HepG2 (cell line): ENCODE measurements around the gene B4GALT3. TPM values are rescaled to one million over a fixed set of nuclear protein-coding genes. Genes with fewer than 3 reads are reported as not detected.

Experiments
- ATRX ChIP-seq: sonication (generic); formaldehyde crosslinking; IDR thresholded peaks from 2 replicates; pipeline ENCODE4 v1.4.0; 2020; ENCODE audit warnings: missing genetic modification reagents, borderline replicate concordance
- E2F2 ChIP-seq: sonication (generic); formaldehyde crosslinking; IDR thresholded peaks from 2 replicates; pipeline ENCODE4 v1.4.0; 2020; ENCODE audit warnings: missing genetic modification reagents, borderline replicate concordance
- HDAC1 ChIP-seq: sonication (generic); formaldehyde crosslinking; IDR thresholded peaks from 2 replicates; pipeline ENCODE4 v1.5.1; 2020; ENCODE audit warnings: mild to moderate bottlenecking, missing genetic modification reagents
- HIC2 ChIP-seq: sonication (generic); formaldehyde crosslinking; IDR thresholded peaks from 2 replicates; pipeline ENCODE4 v1.9.0; 2022; ENCODE audit warnings: low read depth, missing genetic modification reagents
- IRF2 ChIP-seq: IDR thresholded peaks from 2 replicates; pipeline ENCODE4 v1.6.1; 2018; ENCODE audit warnings: missing genetic modification reagents, missing compliant biosample characterization
- KAT7 ChIP-seq: IDR thresholded peaks from 2 replicates; pipeline ENCODE4 v1.6.1; 2018; ENCODE audit warnings: borderline replicate concordance, missing compliant biosample characterization
- MED8 ChIP-seq: sonication (generic); formaldehyde crosslinking; IDR thresholded peaks from 2 replicates; pipeline ENCODE4 v1.8.1; 2023; ENCODE audit warnings: mild to moderate bottlenecking, missing genetic modification reagents; ENCODE audit not compliant: insufficient replicate concordance
- MXD4 ChIP-seq: IDR thresholded peaks from 2 replicates; pipeline ENCODE4 v1.6.1; 2016; ENCODE audit warnings: mild to moderate bottlenecking, missing biosample characterization, missing genetic modification reagents
- NKX3-1 ChIP-seq: sonication (generic); formaldehyde crosslinking; IDR thresholded peaks from 2 replicates; pipeline ENCODE4 v1.5.0; 2020; ENCODE audit warnings: missing genetic modification reagents
- RBAK ChIP-seq: sonication (generic); formaldehyde crosslinking; IDR thresholded peaks from 2 replicates; pipeline ENCODE4 v1.5.1; 2020; ENCODE audit warnings: mild to moderate bottlenecking, missing genetic modification reagents
- RBM39 ChIP-seq: fragments of 200-400 bp; formaldehyde crosslinking; IDR thresholded peaks from one replicate; pipeline ENCODE4 v1.6.1; 2018; ENCODE audit warnings: antibody characterized with exemption, mild to moderate bottlenecking, low read depth, low read length; ENCODE audit not compliant: poor library complexity, severe bottlenecking
- SIN3B ChIP-seq: fragments of 150-350 bp; IDR thresholded peaks from 2 replicates; pipeline ENCODE4 v1.6.1; 2014; ENCODE audit warnings: low read length
- SOX6 ChIP-seq, 2 experiments: fragments of 450-650 bp in 1 of 2; sonication (generic) in 1 of 2; formaldehyde crosslinking in 1 of 2; IDR thresholded peaks; 2 replicates each; pipeline versions ENCODE4 v1.4.0 to v1.6.1; 2017 to 2020; ENCODE audit warnings: antibody characterized with exemption in 1 of 2, mild to moderate bottlenecking in 1 of 2, missing genetic modification reagents in 1 of 2
- TAF15 ChIP-seq: fragments of 200-400 bp; formaldehyde crosslinking; IDR thresholded peaks from one replicate; pipeline ENCODE4 v1.6.1; 2018; ENCODE audit warnings: mild to moderate bottlenecking, low read depth, low read length; ENCODE audit not compliant: poor library complexity, severe bottlenecking
- THRA ChIP-seq: sonication (generic); formaldehyde crosslinking; IDR thresholded peaks from 2 replicates; pipeline ENCODE4 v1.4.0; 2020; ENCODE audit warnings: missing genetic modification reagents, borderline replicate concordance
- TOPORS ChIP-seq: sonication (generic); formaldehyde crosslinking; IDR thresholded peaks from 2 replicates; pipeline ENCODE4 v1.8.0; 2023; ENCODE audit warnings: mild to moderate bottlenecking, missing genetic modification reagents
- ZBTB20 ChIP-seq: sonication (generic); formaldehyde crosslinking; IDR thresholded peaks from 2 replicates; pipeline ENCODE4 v1.8.1; 2023; ENCODE audit warnings: missing genetic modification reagents, low read depth, mild to moderate bottlenecking, borderline replicate concordance
- ZNF296 ChIP-seq: sonication (generic); formaldehyde crosslinking; conservative IDR thresholded peaks from 2 replicates; pipeline ENCODE4 v1.5.0; 2020; ENCODE audit warnings: mild to moderate bottlenecking, missing genetic modification reagents
- ZNF331 ChIP-seq: sonication (generic); formaldehyde crosslinking; IDR thresholded peaks from 2 replicates; pipeline ENCODE4 v1.4.0; 2020; ENCODE audit warnings: missing genetic modification reagents
- ZNF335 ChIP-seq: sonication (generic); formaldehyde crosslinking; IDR thresholded peaks from 2 replicates; pipeline ENCODE4 v1.4.0; 2020; ENCODE audit warnings: missing genetic modification reagents
- ZNF446 ChIP-seq: sonication (generic); formaldehyde crosslinking; IDR thresholded peaks from 2 replicates; pipeline ENCODE4 v1.5.0; 2020; ENCODE audit warnings: mild to moderate bottlenecking, missing genetic modification reagents
- ZNF530 ChIP-seq: sonication (generic); formaldehyde crosslinking; IDR thresholded peaks from 2 replicates; pipeline ENCODE4 v1.5.0; 2020; ENCODE audit warnings: low read depth, mild to moderate bottlenecking, missing genetic modification reagents
- ZNF567 ChIP-seq: sonication (generic); formaldehyde crosslinking; IDR thresholded peaks from 2 replicates; pipeline ENCODE4 v1.8.1; 2023; ENCODE audit warnings: mild to moderate bottlenecking, missing genetic modification reagents, borderline replicate concordance
- ZNF660 ChIP-seq: sonication (generic); formaldehyde crosslinking; IDR thresholded peaks from 2 replicates; pipeline ENCODE4 v1.5.1; 2020; ENCODE audit warnings: mild to moderate bottlenecking, low read depth, missing genetic modification reagents, borderline replicate concordance
- polyA plus RNA-seq, 8 experiments: library from polyadenylated mRNA; depleted of rRNA in 3 of 8; stranded (reverse) in 7 of 8; unstranded in 1 of 8; fragments of >200 nt; fragmentation: Illumina TruSeq in 4 of 8; extraction: Trizol in 4 of 8; gene quantifications; 2 replicates each; pipeline versions ENCODE4 v1.2.1 to v1.2.3, GENCODE V29; 2011 to 2016; ENCODE audit warnings: low read depth in 4 of 8, missing spikeins in 1 of 8, mixed read lengths in 1 of 8; ENCODE audit not compliant: insufficient read depth in 1 of 8
- total RNA-seq, 5 experiments: library from RNA; depleted of rRNA; stranded (reverse); fragments of >200 nt; fragmentation: Illumina TruSeq; extraction: Trizol; gene quantifications; 2 replicates each; pipeline ENCODE4 v1.2.3, GENCODE V29; 2016; ENCODE audit warnings: low read depth in 1 of 5
- TF ChIP-seq, protein P1 (sequence below): sonication (generic); formaldehyde crosslinking; IDR thresholded peaks from 2 replicates; pipeline ENCODE4 v1.4.0; 2020; ENCODE audit warnings: mild to moderate bottlenecking, missing genetic modification reagents

B4GALT3 gene
- total and polyA plus RNA-seq, 2 of the 13 experiments (the other 11 are each of a cell fraction or from before 2014, with no cell fraction given): 35.6 to 40.4 TPM

DNA sequence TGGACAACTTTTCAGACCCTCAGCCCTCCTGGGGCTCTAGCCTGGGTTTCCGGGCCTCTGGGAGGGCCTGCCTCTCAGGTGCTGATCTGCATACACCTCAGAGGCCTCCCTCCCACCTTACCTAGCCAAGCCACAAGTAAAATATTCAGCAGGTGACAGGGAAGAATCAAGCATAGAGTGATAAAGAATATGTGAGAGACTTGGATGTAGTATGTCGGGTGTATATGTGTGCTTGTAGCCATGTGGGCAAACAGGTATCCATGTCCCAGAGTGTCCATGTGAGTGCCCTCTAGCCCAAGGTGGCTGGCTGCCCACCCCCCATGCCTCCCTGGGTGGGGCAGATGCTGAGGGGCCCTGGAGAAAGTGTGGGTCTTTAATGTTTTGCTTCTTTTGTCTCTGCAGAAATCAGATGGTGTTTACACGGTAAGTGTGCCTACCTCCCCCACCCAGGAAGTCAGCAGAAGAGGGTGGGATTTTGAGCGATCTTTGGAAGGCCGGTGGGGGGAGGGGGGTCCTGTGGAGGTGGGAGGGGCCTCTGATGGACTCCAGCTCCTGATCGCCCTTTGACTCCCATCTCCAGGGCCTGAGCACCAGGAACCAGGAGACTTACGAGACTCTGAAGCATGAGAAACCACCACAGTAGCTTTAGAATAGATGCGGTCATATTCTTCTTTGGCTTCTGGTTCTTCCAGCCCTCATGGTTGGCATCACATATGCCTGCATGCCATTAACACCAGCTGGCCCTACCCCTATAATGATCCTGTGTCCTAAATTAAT lies 41.2 kb upstream of the B4GALT3 start (continued):
- TF ChIP-seq THRA (CRISPR knock-in tag): peak; percentile 50; the same call in 1 of the 2 replicates
- TF ChIP-seq ZNF530: no peak
- TF ChIP-seq IRF2 (CRISPR knock-in tag): peak; percentile 81; the same call in 1 of the 2 replicates
- no peak for TF ChIP-seq MXD4 (CRISPR knock-in tag)
- TF ChIP-seq NKX3-1 (CRISPR knock-in tag): 0 out of 2 replicates have a peak, but pooled peaks have one; percentile 12
- no peak for TF ChIP-seq ZNF331 (CRISPR knock-in tag)
- no peak for TF ChIP-seq ATRX
- 0 out of 2 replicates have a peak, but pooled peaks have one; percentile 31 for TF ChIP-seq ZNF296
- TF ChIP-seq SOX6 (IDR thresholded peaks at IDR 0.05): no peak
- TF ChIP-seq SOX6 (CRISPR knock-in tag; IDR thresholded peaks at IDR 0.05): peak; percentile 92
- no peak; the same call in 1 of the 2 replicates for TF ChIP-seq ZBTB20 (CRISPR knock-in tag)
- TF ChIP-seq TOPORS: no peak
- TF ChIP-seq SIN3B: no peak
- no peak for TF ChIP-seq RBM39
- peak; percentile 35; the same call in 1 of the 2 replicates for TF ChIP-seq KAT7
- TF ChIP-seq MED8 (CRISPR knock-in tag): peak; percentile 85
- TF ChIP-seq ZNF446 (CRISPR knock-in tag): no peak
- peak; percentile 41; the same call in 1 of the 2 replicates for TF ChIP-seq ZNF335 (CRISPR knock-in tag)
- TF ChIP-seq HDAC1 (CRISPR knock-in tag): peak; percentile 77
- 0 out of 2 replicates have a peak, but pooled peaks have one; percentile 20 for TF ChIP-seq HIC2
- TF ChIP-seq RBAK (CRISPR knock-in tag): no peak
- no peak for TF ChIP-seq TAF15
- TF ChIP-seq E2F2: no peak
- TF ChIP-seq ZNF660 (CRISPR knock-in tag): no peak
- TF ChIP-seq, protein P1, sequence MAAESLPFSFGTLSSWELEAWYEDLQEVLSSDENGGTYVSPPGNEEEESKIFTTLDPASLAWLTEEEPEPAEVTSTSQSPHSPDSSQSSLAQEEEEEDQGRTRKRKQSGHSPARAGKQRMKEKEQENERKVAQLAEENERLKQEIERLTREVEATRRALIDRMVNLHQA (CRISPR knock-in tag): no peak
- no peak for TF ChIP-seq ZNF567
